ENCODE measurements around the gene HK3.

- TF ChIP-seq REST (IDR thresholded peaks at IDR 0.05; ENCODE audit: borderline replicate concordance) = no peak
- no peak for TF ChIP-seq CTCF (IDR thresholded peaks at IDR 0.05; ENCODE audit: poor library complexity, severe bottlenecking)
- no peak for TF ChIP-seq POLR2AphosphoS5 (IDR thresholded peaks at IDR 0.05)
- no peak for TF ChIP-seq SMC3 (conservative IDR thresholded peaks at IDR 0.05; ENCODE audit: poor library complexity)
- no peak for TF ChIP-seq EP300 (conservative IDR thresholded peaks at IDR 0.05; ENCODE audit: poor library complexity, severe bottlenecking)
- TF ChIP-seq TAF1 (IDR thresholded peaks at IDR 0.05; ENCODE audit: low read depth) = no peak
- TF ChIP-seq EZH2 (IDR thresholded peaks at IDR 0.05; ENCODE audit: borderline replicate concordance, insufficient read depth, low read length, poor library complexity, severe bottlenecking) = no peak
- TF ChIP-seq MXI1 (conservative IDR thresholded peaks at IDR 0.05; ENCODE audit: poor library complexity, severe bottlenecking) = no peak
Observed at GRCh38 chr5:176908675-176909368, 9.7 kb upstream of the HK3 start.

All from neural cell (in vitro differentiated cells).